Measurements from ENCODE around the gene TRPM2. TPM values are rescaled to one million over a fixed set of nuclear protein-coding genes. Genes with fewer than 3 reads are reported as not detected.

The TRPM2 gene
- total and polyA plus RNA-seq, 2 experiments from 2014 or later = not detected

- peaks cover 6% of the 10 kb centered on the region for H3K36me3 ChIP-seq
- H3K27me3 ChIP-seq = no peaks in the 10 kb centered on the region
- TF ChIP-seq, protein P1, sequence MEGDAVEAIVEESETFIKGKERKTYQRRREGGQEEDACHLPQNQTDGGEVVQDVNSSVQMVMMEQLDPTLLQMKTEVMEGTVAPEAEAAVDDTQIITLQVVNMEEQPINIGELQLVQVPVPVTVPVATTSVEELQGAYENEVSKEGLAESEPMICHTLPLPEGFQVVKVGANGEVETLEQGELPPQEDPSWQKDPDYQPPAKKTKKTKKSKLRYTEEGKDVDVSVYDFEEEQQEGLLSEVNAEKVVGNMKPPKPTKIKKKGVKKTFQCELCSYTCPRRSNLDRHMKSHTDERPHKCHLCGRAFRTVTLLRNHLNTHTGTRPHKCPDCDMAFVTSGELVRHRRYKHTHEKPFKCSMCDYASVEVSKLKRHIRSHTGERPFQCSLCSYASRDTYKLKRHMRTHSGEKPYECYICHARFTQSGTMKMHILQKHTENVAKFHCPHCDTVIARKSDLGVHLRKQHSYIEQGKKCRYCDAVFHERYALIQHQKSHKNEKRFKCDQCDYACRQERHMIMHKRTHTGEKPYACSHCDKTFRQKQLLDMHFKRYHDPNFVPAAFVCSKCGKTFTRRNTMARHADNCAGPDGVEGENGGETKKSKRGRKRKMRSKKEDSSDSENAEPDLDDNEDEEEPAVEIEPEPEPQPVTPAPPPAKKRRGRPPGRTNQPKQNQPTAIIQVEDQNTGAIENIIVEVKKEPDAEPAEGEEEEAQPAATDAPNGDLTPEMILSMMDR (IDR thresholded peaks at IDR 0.05; ENCODE audit: low read depth, low read length) = no peak
- no peak overlapping the region for H3K4me3 ChIP-seq
- H3K9me3 ChIP-seq (ENCODE audit: low read depth) = no peaks in the 10 kb centered on the region
- DNase-seq (ENCODE audit: low read depth in 1 of 2, low spot score in 1 of 2) = no peak
- H3K27ac ChIP-seq = peak overlapping the region; percentile 43
- no peaks in the 10 kb centered on the region for H3K4me1 ChIP-seq (ENCODE audit: low read depth)
These were observed 23.3 kb upstream of the TRPM2 start for GRCh38 chr21:44329971-44330681.

DNA sequence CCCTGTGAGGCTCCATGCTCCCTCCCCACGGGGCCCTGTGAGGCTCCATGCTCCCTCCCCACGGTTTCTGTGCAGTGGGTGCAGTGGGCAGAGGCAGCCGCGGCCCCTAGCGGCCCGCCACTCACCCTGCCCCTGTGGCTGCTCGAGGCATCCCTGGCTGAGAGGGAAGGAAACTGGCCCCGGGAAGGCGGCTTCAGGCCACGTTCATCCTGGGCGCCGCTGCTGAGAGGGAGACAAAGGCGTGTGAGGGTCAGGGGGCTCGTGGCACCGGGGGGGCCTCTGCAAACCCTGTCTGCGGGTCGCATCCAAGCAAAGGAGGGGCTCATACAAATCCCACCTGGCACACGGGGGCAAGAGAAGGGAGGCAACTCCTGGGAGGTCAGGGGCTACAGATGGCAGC, 22.7 kb upstream of the TRPM2 start:
- Histone ChIP-seq H3K4me3 (no peak overlapping the region), H3K27me3 (no peaks in the 10 kb centered on the region), H3K4me1 (ENCODE audit: low read depth) (no peaks in the 10 kb centered on the region), H3K36me3 (peaks cover 3% of the 10 kb centered on the region), H3K9me3 (ENCODE audit: low read depth) (no peaks in the 10 kb centered on the region), H3K27ac (peak overlapping the region; percentile 43)
- no peak for DNase-seq (ENCODE audit: low read depth in 1 of 2, low spot score in 1 of 2)
- TF ChIP-seq, protein P1 (IDR thresholded peaks at IDR 0.05; ENCODE audit: low read depth, low read length) = no peak

DNA sequence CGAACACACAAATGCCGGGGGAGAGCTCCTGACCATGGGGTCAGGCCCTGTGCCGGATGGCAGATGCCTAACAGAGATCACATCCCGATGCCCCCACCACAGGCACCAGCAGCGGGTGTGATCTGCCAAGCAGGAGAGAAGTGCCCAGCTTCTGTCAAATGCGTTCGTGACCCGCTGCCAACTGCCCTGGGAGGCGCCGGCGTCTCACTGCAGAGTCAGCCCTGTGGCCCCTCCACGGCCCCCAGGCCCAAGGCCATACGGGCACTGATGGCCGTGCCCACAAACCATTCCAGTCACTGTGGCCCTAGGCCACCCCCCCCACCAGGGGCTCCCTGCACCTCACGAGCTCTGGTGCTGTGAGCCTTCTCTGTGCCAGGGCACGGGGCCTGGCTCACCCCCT, 22.2 kb upstream of the TRPM2 start:
- Histone ChIP-seq H3K27me3 (no peaks in the 10 kb centered on the region), H3K9me3 (ENCODE audit: low read depth) (no peaks in the 10 kb centered on the region), H3K4me3 (no peak overlapping the region), H3K27ac (peak overlapping the region; percentile 39), H3K36me3 (peaks cover 1% of the 10 kb centered on the region), H3K4me1 (ENCODE audit: low read depth) (no peaks in the 10 kb centered on the region)
- TF ChIP-seq, protein P1 (IDR thresholded peaks at IDR 0.05; ENCODE audit: low read depth, low read length) = no peak
- DNase-seq (ENCODE audit: low read depth in 1 of 2, low spot score in 1 of 2) = no peak

- H3K4me1 ChIP-seq (ENCODE audit: low read depth) = no peaks in the 10 kb centered on the region
- no peaks in the 10 kb centered on the region for H3K36me3 ChIP-seq
- H3K9me3 ChIP-seq (ENCODE audit: low read depth) = no peaks in the 10 kb centered on the region
- peak in 1 of 2 donors; percentile 20 for DNase-seq (ENCODE audit: low read depth in 1 of 2, low spot score in 1 of 2)
- peak overlapping the region; percentile 39 for H3K27ac ChIP-seq
- TF ChIP-seq, protein P1 (IDR thresholded peaks at IDR 0.05; ENCODE audit: low read depth, low read length) = no peak
- H3K4me3 ChIP-seq = no peak overlapping the region
- H3K27me3 ChIP-seq = no peaks in the 10 kb centered on the region
These were observed 21.6 kb upstream of the TRPM2 start for GRCh38 chr21:44331650-44332307.

GRCh38 chr21:44332383-44332782, 21.0 kb upstream of the TRPM2 start:
- no peak for DNase-seq (ENCODE audit: low read depth in 1 of 2, low spot score in 1 of 2)
- H3K27ac ChIP-seq = no peak overlapping the region
- H3K4me1 ChIP-seq (ENCODE audit: low read depth) = no peaks in the 10 kb centered on the region
- TF ChIP-seq, protein P1 (IDR thresholded peaks at IDR 0.05; ENCODE audit: low read depth, low read length) = no peak
- H3K4me3 ChIP-seq = no peak overlapping the region
- H3K9me3 ChIP-seq (ENCODE audit: low read depth) = no peaks in the 10 kb centered on the region
- H3K27me3 ChIP-seq = no peaks in the 10 kb centered on the region
- H3K36me3 ChIP-seq = no peaks in the 10 kb centered on the region
